Skin of body (tissue), 2 donors: ENCODE measurements around the gene RCOR3. TPM values are rescaled to one million over a fixed set of nuclear protein-coding genes. Genes with fewer than 3 reads are reported as not detected.
"Not testable (repeated sequence)": the region's sequence is repeated elsewhere in the genome, so short reads cannot be mapped to it uniquely, and the experiment has no call there.

Experiments used
- DNase-seq: peaks from one replicate; lab custom pipeline; 2025; lab: John Stamatoyannopoulos, UW
- total RNA-seq: library from RNA; depleted of rRNA; stranded (reverse); fragments of >200 nt; gene quantifications from one replicate; pipeline ENCODE4 v1.2.3, GENCODE V29; 2014

The RCOR3 gene
- total RNA-seq, 1 donor from 2014 or later = 38.8 TPM

DNA sequence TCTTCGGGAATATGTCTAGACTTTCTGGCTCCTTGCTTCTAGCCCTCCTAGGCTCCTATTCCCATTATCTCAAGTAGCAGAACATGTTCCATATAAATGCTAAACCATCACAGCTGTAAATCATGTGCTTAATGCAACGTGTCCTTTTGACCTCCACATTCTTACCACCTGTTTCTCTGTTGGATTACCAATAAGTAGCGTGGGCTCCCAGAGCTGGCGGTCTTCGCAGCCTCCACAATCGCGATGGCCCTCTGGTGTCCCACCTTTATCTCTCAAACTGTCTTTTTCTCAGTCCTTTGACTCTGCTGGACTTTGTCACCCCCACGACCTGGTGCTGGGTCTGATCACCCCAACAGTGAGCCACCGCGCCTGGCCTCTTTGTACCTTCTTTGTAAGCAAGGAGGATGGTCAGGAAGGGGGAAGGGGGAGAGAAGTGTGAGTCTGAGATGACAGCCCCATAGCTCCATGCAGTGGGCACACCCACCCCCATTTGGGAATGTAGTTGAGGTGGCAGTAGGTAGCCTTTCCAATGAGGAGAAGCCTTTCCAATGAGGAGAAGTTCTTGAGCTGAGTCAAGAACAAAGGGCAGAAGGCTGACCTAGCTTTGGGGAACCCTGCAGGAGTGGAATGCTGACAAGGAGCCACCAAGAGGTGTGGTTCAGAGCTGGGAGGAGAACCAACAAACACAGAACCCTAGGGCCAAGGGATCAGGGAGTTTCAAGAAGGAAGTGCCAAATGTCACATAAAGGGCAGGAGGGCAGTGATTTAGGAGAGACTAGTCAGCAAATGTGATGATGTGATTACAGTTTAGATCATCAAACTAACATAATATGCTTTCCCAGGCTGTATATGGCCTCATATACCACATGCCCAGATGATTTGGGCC, 81.7 kb downstream of the RCOR3 start:
- no peak for DNase-seq

- DNase-seq = no peak
Measured at GRCh38 chr1:211341999-211342398, 82.8 kb downstream of the RCOR3 start.

DNA sequence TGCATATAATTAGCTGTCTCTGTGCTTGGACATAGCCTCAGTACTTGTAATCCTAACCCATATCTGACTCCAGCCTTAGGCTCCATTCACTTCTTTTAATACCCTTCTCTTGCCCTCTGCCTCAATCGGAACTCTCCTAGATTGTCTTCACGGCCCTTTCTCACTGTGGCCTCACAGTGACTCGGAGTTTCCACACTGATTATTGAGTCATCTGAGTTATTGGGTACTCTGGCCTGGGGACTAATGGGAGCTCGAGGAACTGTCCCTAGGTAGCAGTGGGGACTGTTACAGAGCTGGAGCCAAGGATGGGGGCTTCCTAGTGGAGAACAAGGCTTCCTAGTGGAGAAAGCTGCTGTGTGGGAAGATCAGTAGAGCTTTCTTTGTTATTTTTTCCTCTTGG, 84.4 kb downstream of the RCOR3 start:
- no peak for DNase-seq

DNA sequence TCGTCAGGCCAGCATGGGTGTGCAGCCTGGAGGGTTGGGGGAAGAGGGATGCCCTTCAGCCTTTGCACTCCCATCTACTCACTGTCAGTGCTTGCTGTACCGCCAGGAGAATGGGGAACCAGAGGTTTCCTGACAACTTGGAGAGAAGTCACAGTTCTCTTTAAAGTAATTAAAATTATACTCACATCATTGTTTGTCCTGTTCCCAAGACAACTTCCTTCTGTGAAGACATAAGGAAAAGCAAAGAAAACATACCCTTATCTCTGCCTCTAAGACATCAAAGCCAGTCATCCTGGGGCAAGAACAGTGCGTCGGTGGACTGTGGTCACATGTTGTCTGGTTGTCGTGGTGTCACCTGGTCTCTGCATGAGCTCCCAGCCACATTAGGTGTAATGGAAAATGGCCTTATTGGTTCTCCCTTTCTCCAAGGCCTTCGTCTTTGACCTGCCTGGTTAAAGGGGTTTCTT, 85.0 kb downstream of the RCOR3 start:
- no peak for DNase-seq

GRCh38 chr1:211345719-211346118, 86.6 kb downstream of the RCOR3 start:
- DNase-seq = no peak

GRCh38 chr1:211347077-211347844, 88.1 kb downstream of the RCOR3 start:
- DNase-seq = no peak

DNA sequence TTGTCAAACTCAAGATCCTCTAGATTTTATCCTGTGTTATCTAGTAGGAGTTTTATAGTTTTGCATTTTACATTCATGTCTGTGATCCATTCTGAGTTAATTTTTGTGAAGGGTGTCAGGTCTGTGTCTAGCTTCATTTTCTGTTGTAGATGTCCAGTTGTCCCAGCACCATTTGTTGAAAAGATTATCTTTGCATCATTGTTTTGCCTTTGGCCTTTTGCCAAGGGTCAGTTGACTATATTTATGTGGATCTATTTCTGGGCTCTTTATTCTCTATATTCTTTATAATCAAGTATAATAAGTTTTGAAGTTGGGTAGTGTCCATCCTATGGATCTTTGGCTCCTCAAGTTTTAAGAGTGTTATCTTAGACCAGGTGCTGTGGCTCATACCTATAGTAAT, 89.4 kb downstream of the RCOR3 start:
- DNase-seq = no peak

DNA sequence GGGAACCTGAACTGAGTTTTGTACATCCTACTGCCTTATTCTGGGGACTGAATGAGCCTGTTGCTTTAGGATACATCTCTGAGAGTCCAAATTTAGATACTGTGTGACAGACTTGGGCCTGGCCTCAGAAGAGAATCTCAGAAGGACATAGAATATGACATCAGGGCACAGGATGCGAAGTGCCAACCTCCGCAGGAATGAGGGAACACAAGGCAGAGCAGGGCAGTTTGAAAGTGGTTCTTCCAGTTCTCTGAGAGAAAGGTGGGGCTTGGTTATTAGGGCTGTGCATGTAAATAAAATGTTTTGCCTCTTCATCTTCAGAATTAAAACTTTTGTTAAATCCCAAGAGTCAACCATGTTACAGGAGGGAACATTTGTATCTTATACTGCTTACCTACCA, 90.6 kb downstream of the RCOR3 start:
- DNase-seq = no peak

GRCh38 chr1:211352055-211352454, 92.9 kb downstream of the RCOR3 start:
- DNase-seq = not testable (repeated sequence)

- DNase-seq = no peak
Measured at GRCh38 chr1:211352465-211352864, 93.3 kb downstream of the RCOR3 start.

GRCh38 chr1:211352985-211353515, 93.9 kb downstream of the RCOR3 start:
- DNase-seq = no peak

DNA sequence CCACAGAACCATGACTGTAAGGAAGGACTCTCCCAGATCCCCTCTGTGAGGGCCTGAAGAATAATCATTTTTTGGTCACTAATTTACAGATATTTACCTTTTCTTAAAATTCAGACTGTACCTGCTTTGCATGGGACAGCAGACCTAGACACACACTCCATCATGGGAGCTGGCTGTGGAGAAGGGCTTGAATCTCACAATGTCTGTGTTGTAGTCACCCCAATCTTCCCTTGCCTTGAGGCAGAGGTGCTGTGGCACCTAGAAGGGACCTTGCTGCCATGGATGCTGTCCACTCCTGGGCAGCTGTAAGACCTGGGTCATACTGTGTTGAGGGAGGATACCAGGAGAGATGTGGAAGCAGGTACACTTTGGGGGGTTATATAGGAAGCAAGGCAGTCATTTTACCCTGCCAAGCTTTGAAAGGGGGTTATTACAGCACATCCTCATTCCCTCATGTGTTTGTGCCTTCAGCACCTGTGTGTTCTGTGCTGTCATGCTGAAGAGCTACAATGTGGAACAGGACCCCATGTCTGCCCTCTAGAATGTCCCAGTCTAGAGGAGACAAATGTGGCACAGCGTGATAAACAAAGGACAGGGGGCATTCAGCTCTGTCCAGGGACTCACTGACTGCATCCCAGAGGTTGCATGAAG, 94.5 kb downstream of the RCOR3 start:
- no peak for DNase-seq

- no peak for DNase-seq
Measured at GRCh38 chr1:211355873-211356272, 96.7 kb downstream of the RCOR3 start.

DNA sequence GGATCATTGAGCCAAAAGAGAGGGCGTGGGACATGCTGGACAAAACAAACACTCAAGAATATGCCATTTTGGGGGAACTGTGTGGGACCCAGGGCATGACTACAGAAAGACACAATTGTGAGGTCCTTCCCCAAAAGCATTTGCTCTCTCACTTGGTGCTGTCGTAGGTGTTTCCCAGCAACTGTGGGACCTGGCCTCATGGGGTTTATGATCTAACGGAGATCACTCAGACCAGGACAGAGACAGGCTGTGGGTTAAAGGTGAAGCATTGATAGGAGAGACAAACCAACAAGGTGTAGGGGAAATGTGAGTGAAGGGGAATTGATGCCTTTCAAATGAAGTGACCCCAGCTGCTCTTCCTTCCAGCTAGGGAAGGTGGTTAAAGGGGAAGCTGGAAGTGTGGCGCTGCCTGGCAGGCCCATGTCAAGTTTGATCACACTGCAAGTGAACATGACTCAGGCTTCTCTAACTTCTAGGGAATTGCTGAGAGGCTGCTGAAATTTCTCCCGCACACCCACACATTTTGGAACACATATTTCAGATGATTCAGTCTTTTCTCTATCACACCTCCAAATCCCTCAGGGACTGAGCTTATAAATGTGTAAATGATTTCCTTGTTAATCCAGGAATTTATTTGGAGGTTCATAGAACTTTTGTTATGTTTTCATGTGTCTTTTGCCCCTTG, 97.7 kb downstream of the RCOR3 start:
- no peak for DNase-seq

- no peak for DNase-seq
Measured at GRCh38 chr1:211358685-211359084, 99.5 kb downstream of the RCOR3 start.

DNA sequence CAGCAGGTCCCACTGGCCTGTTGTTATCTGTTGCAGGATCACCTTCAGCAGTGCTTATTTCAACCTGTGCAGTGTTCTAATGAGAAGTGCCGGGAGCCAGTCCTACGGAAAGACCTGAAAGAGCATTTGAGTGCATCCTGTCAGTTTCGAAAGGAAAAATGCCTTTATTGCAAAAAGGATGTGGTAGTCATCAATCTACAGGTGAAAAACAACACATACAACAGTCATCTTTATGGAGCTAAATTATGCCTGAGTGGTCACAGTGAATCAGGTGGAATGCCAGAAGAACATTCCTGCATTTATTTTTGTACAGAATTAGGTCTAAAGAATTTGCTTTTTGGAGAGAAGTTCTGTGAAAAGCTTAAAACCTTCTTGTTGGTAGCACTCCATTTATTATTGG, 100.7 kb downstream of the RCOR3 start:
- no peak for DNase-seq

DNA sequence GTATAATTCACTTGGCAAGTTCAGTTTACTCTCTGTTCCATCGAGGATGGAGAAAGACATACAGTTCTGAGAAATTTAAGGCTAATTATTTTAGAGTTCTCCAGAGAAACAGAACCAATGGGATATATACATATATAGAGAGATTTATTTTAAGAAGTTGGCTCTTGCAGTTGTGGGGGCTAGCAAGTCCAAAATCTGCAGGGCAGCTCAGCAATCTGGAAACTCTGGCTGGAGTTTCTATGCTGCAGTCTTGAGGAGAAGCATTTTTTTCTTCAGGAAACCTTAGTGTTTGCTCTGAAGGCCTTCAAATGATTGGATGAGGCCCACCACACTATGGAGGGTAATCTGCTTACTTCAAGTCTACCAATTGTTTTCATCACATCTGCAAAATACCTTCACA, 102.0 kb downstream of the RCOR3 start:
- DNase-seq = no peak
